ENCODE results near the gene LRP1-AS.

- no peak for TF ChIP-seq CTCF (IDR thresholded peaks at IDR 0.05)
- TF ChIP-seq POLR2A (IDR thresholded peaks at IDR 0.05), result no peak
These were observed 11.7 kb downstream of the LRP1-AS start for GRCh38 chr12:57135527-57136326.
